HepG2 (cell line): ENCODE results near the gene DIP2C. TPM values are rescaled to one million over a fixed set of nuclear protein-coding genes. Genes with fewer than 3 reads are reported as not detected.

Source experiments
- ARID4A ChIP-seq: sonication (generic); formaldehyde crosslinking; IDR thresholded peaks from 2 replicates; pipeline ENCODE4 v1.5.0; 2020; ENCODE audit warnings: mild to moderate bottlenecking, missing genetic modification reagents, borderline replicate concordance
- CHD2 ChIP-seq: IDR thresholded peaks from 2 replicates; pipeline ENCODE4 v1.6.1; 2011; ENCODE audit warnings: low read depth, low read length, improper control_type of control experiment
- EED ChIP-seq: sonication (generic); formaldehyde crosslinking; IDR thresholded peaks from 2 replicates; pipeline ENCODE4 v1.5.0; 2020; ENCODE audit warnings: mild to moderate bottlenecking, missing genetic modification reagents
- ELF1 ChIP-seq: sonication (generic); formaldehyde crosslinking; IDR thresholded peaks from 2 replicates; pipeline ENCODE4 v1.4.0; 2020; ENCODE audit warnings: missing genetic modification reagents
- GABPA ChIP-seq, 2 experiments: IDR thresholded peaks; 2 replicates each; pipeline ENCODE4 v1.6.1; 2011 to 2016; ENCODE audit warnings: low read depth in 2 of 2, low read length in 1 of 2, missing biosample characterization in 1 of 2, missing genetic modification characterization in 1 of 2
- HDAC2 ChIP-seq: sonication (generic); formaldehyde crosslinking; IDR thresholded peaks from 2 replicates; pipeline ENCODE4 v1.4.0; 2020; ENCODE audit warnings: missing genetic modification reagents
- IRF1 ChIP-seq: sonication (generic); formaldehyde crosslinking; IDR thresholded peaks from 2 replicates; pipeline ENCODE4 v1.4.0; 2020; ENCODE audit warnings: low read depth, mild to moderate bottlenecking, missing genetic modification reagents
- JARID2 ChIP-seq: sonication (generic); formaldehyde crosslinking; IDR thresholded peaks from 2 replicates; pipeline ENCODE4 v1.8.1; 2023; ENCODE audit warnings: missing genetic modification reagents, inconsistent platforms; ENCODE audit not compliant: insufficient replicate concordance
- KDM6A ChIP-seq: IDR thresholded peaks from 2 replicates; pipeline ENCODE4 v1.6.1; 2016; ENCODE audit warnings: low read depth
- MIER2 ChIP-seq: IDR thresholded peaks from 2 replicates; pipeline ENCODE4 v1.6.1; 2016; ENCODE audit warnings: missing biosample characterization, missing genetic modification reagents
- RCOR2 ChIP-seq: IDR thresholded peaks from 2 replicates; pipeline ENCODE4 v1.6.1; 2016; ENCODE audit warnings: missing biosample characterization, missing genetic modification reagents
- ZBTB14 ChIP-seq: sonication (generic); formaldehyde crosslinking; IDR thresholded peaks from 2 replicates; pipeline ENCODE4 v1.4.0; 2020; ENCODE audit warnings: missing genetic modification reagents
- ZBTB20 ChIP-seq: sonication (generic); formaldehyde crosslinking; IDR thresholded peaks from 2 replicates; pipeline ENCODE4 v1.8.1; 2023; ENCODE audit warnings: missing genetic modification reagents, low read depth, mild to moderate bottlenecking, borderline replicate concordance
- ZFP1 ChIP-seq: IDR thresholded peaks from 2 replicates; pipeline ENCODE4 v1.6.1; 2016
- ZFYVE20 ChIP-seq: sonication (generic); formaldehyde crosslinking; IDR thresholded peaks from 2 replicates; pipeline ENCODE4 v1.8.0; 2023; ENCODE audit warnings: low read depth, mild to moderate bottlenecking, moderate library complexity, missing genetic modification reagents, borderline replicate concordance
- ZKSCAN8 ChIP-seq: IDR thresholded peaks from 2 replicates; pipeline ENCODE4 v1.6.1; 2016; ENCODE audit warnings: borderline replicate concordance, missing genetic modification reagents, missing compliant biosample characterization
- ZNF18 ChIP-seq: sonication (generic); formaldehyde crosslinking; IDR thresholded peaks from 2 replicates; pipeline ENCODE4 v1.8.0; 2022; ENCODE audit warnings: mild to moderate bottlenecking, missing genetic modification reagents; ENCODE audit not compliant: insufficient replicate concordance
- ZNF253 ChIP-seq: sonication (generic); formaldehyde crosslinking; IDR thresholded peaks from 2 replicates; pipeline ENCODE4 v1.8.0; 2022; ENCODE audit warnings: mild to moderate bottlenecking, missing genetic modification reagents, borderline replicate concordance
- ZNF343 ChIP-seq: sonication (generic); formaldehyde crosslinking; IDR thresholded peaks from 2 replicates; pipeline ENCODE4 v1.4.0; 2020; ENCODE audit warnings: mild to moderate bottlenecking, missing genetic modification reagents
- ZNF430 ChIP-seq: sonication (generic); formaldehyde crosslinking; IDR thresholded peaks from 2 replicates; pipeline ENCODE4 v1.9.0; 2021; ENCODE audit warnings: mild to moderate bottlenecking, missing genetic modification reagents
- ZNF619 ChIP-seq: sonication (generic); formaldehyde crosslinking; IDR thresholded peaks from 2 replicates; pipeline ENCODE4 v1.4.0; 2020; ENCODE audit warnings: mild to moderate bottlenecking, missing genetic modification reagents
- polyA plus RNA-seq, 8 experiments: library from polyadenylated mRNA; depleted of rRNA in 3 of 8; stranded (reverse) in 7 of 8; unstranded in 1 of 8; fragments of >200 nt; fragmentation: Illumina TruSeq in 4 of 8; extraction: Trizol in 4 of 8; gene quantifications; 2 replicates each; pipeline versions ENCODE4 v1.2.1 to v1.2.3, GENCODE V29; 2011 to 2016; ENCODE audit warnings: low read depth in 4 of 8, missing spikeins in 1 of 8, mixed read lengths in 1 of 8; ENCODE audit not compliant: insufficient read depth in 1 of 8
- total RNA-seq, 5 experiments: library from RNA; depleted of rRNA; stranded (reverse); fragments of >200 nt; fragmentation: Illumina TruSeq; extraction: Trizol; gene quantifications; 2 replicates each; pipeline ENCODE4 v1.2.3, GENCODE V29; 2016; ENCODE audit warnings: low read depth in 1 of 5

Gene DIP2C
- total and polyA plus RNA-seq, 2 of the 13 experiments (the other 11 are each of a cell fraction or from before 2014, with no cell fraction given): 2.2 to 2.7 TPM

- TF ChIP-seq ZBTB14 (CRISPR knock-in tag) (no peak), ELF1 (CRISPR knock-in tag) (peak; percentile 89), ZBTB20 (CRISPR knock-in tag) (no peak), ZNF18 (peak; percentile 24), ZFP1 (no peak), ZNF619 (no peak), MIER2 (CRISPR knock-in tag) (no peak), RCOR2 (0 out of 2 replicates have a peak, but pooled peaks have one; percentile 30), EED (CRISPR knock-in tag) (no peak), JARID2 (CRISPR knock-in tag) (no peak), ARID4A (CRISPR knock-in tag) (peak; percentile 41; the same call in 1 of the 2 replicates), ZKSCAN8 (CRISPR knock-in tag) (no peak), HDAC2 (CRISPR knock-in tag) (peak; percentile 65; the same call in 1 of the 2 replicates), KDM6A (CRISPR knock-in tag) (no peak), ZFYVE20 (CRISPR knock-in tag) (no peak), CHD2 (no peak), GABPA (IDR thresholded peaks at IDR 0.05; ENCODE audit: low read depth, low read length) (no peak), GABPA (CRISPR knock-in tag; IDR thresholded peaks at IDR 0.05; ENCODE audit: low read depth) (peak; percentile 74), ZNF430 (peak; percentile 58; the same call in 1 of the 2 replicates), IRF1 (CRISPR knock-in tag) (no peak), ZNF343 (no peak), ZNF253 (no peak)
Observed at GRCh38 chr10:329361-330099, 359.9 kb downstream of the DIP2C start (continued).
